WTC11 (cell line): ENCODE measurements around the gene BCL11B. TPM values are rescaled to one million over a fixed set of nuclear protein-coding genes. Genes with fewer than 3 reads are reported as not detected.

Experiments
- ATAC-seq: fragments of 200-7000 bp; cut with Tn5 transposase; 2 replicates; pipeline ENCODE4 v1.10.0; 2021; ENCODE audit warnings: mild to moderate bottlenecking, moderate library complexity
- Bru-seq: library from RNA; stranded (reverse); fragments of 400-500 nt; gene quantifications from one replicate; lab custom pipeline; 2021; lab: Mats Ljungman, UMichigan
- CTCF ChIA-PET: fragments of 300-600 bp; sonication (Branson Sonifier 250); formaldehyde crosslinking; loops from one replicate; lab custom pipeline; 2021; ENCODE audit warnings: antibody characterized with exemption; lab: Charles Lee
- POLR2A ChIA-PET: fragments of 350-600 bp; sonication (Branson Sonifier 250); formaldehyde crosslinking; loops from one replicate; lab custom pipeline; 2021; ENCODE audit warnings: antibody characterized with exemption; lab: Charles Lee
- DNase-seq: peaks from one replicate; pipeline ENCODE4 v3.0.0; 2021; ENCODE audit warnings: low spot score
- H3K27ac Mint-ChIP-seq: 2 replicates; pipeline ENCODE4 v1.8.0; 2021; ENCODE audit warnings: mixed read lengths
- H3K27me3 Mint-ChIP-seq: 2 replicates; pipeline ENCODE4 v1.8.0; 2021; ENCODE audit warnings: low read depth, mild to moderate bottlenecking, moderate library complexity, mixed read lengths
- H3K36me3 Mint-ChIP-seq: 2 replicates; pipeline ENCODE4 v1.8.0; 2021; ENCODE audit warnings: mixed read lengths
- H3K4me1 Mint-ChIP-seq: 2 replicates; pipeline ENCODE4 v1.8.0; 2022; ENCODE audit warnings: mixed read lengths
- H3K4me3 Mint-ChIP-seq: 2 replicates; pipeline ENCODE4 v1.8.0; 2021; ENCODE audit warnings: mild to moderate bottlenecking, moderate library complexity, mixed read lengths
- H3K9me3 Mint-ChIP-seq: 2 replicates; pipeline ENCODE4 v1.8.0; 2021; ENCODE audit warnings: mixed read lengths
- CREM ChIP-seq: sonication (generic); formaldehyde crosslinking; IDR thresholded peaks from 2 replicates; pipeline ENCODE4 v1.8.1; 2022; ENCODE audit warnings: mild to moderate bottlenecking, missing genetic modification reagents, moderate library complexity
- GABPB1 ChIP-seq: sonication (generic); formaldehyde crosslinking; IDR thresholded peaks from 2 replicates; pipeline ENCODE4 v1.8.1; 2023; ENCODE audit warnings: mild to moderate bottlenecking, missing genetic modification reagents
- GRHL2 ChIP-seq: fragments of 250-450 bp; sonication (Bioruptor Pico); IDR thresholded peaks from 2 replicates; pipeline ENCODE4 v1.8.0; 2022; ENCODE audit warnings: mild to moderate bottlenecking, moderate library complexity; ENCODE audit not compliant: insufficient replicate concordance, severe bottlenecking
- GTF2I ChIP-seq: fragments of 250-450 bp; sonication (Bioruptor Pico); conservative IDR thresholded peaks from 2 replicates; pipeline ENCODE4 v1.4.0; 2021; ENCODE audit warnings: mild to moderate bottlenecking
- KAT7 ChIP-seq: sonication (generic); formaldehyde crosslinking; IDR thresholded peaks from 2 replicates; pipeline ENCODE4 v1.8.1; 2023; ENCODE audit warnings: missing genetic modification reagents, mild to moderate bottlenecking, borderline replicate concordance
- NFE2L1 ChIP-seq: sonication (generic); formaldehyde crosslinking; IDR thresholded peaks from 2 replicates; pipeline ENCODE4 v1.8.1; 2023; ENCODE audit warnings: missing genetic modification reagents
- NR1H2 ChIP-seq: sonication (generic); formaldehyde crosslinking; IDR thresholded peaks from 2 replicates; pipeline ENCODE4 v1.9.0; 2021; ENCODE audit warnings: mild to moderate bottlenecking, moderate library complexity, missing genetic modification reagents
- NR3C1 ChIP-seq: sonication (generic); formaldehyde crosslinking; conservative IDR thresholded peaks from 2 replicates; pipeline ENCODE4 v1.8.1; 2023; ENCODE audit warnings: low read depth, mild to moderate bottlenecking, missing genetic modification reagents
- SMAD3 ChIP-seq: sonication (generic); formaldehyde crosslinking; IDR thresholded peaks from 2 replicates; pipeline ENCODE4 v1.8.0; 2022; ENCODE audit warnings: missing genetic modification reagents, mild to moderate bottlenecking, borderline replicate concordance
- SP1 ChIP-seq: sonication (generic); formaldehyde crosslinking; conservative IDR thresholded peaks from 2 replicates; pipeline ENCODE4 v1.8.1; 2022; ENCODE audit warnings: missing genetic modification reagents
- TEAD1 ChIP-seq: sonication (generic); formaldehyde crosslinking; IDR thresholded peaks from 2 replicates; pipeline ENCODE4 v1.8.0; 2022; ENCODE audit warnings: mild to moderate bottlenecking, missing genetic modification reagents
- TEAD4 ChIP-seq: sonication (generic); formaldehyde crosslinking; IDR thresholded peaks from 2 replicates; pipeline ENCODE4 v1.8.0; 2022; ENCODE audit warnings: mild to moderate bottlenecking, missing genetic modification reagents
- ZNF232 ChIP-seq: sonication (generic); formaldehyde crosslinking; IDR thresholded peaks from 2 replicates; pipeline ENCODE4 v1.8.0; 2022; ENCODE audit warnings: mild to moderate bottlenecking, missing genetic modification reagents
- ZNF263 ChIP-seq: sonication (generic); formaldehyde crosslinking; IDR thresholded peaks from 2 replicates; pipeline ENCODE4 v1.8.1; 2022; ENCODE audit warnings: low read depth, mild to moderate bottlenecking, moderate library complexity, missing genetic modification reagents
- ZNF317 ChIP-seq: sonication (generic); formaldehyde crosslinking; IDR thresholded peaks from 2 replicates; pipeline ENCODE4 v1.8.1; 2023; ENCODE audit warnings: low read depth, mild to moderate bottlenecking, moderate library complexity, missing genetic modification reagents, borderline replicate concordance
- ZNF416 ChIP-seq: fragments of 250-450 bp; sonication (Bioruptor Pico); IDR thresholded peaks from 2 replicates; pipeline ENCODE4 v1.9.0; 2021; ENCODE audit warnings: mild to moderate bottlenecking, inconsistent platforms
- ZNF423 ChIP-seq: fragments of 250-450 bp; sonication (Bioruptor Pico); IDR thresholded peaks from 2 replicates; pipeline ENCODE4 v2.1.2; 2022; ENCODE audit warnings: mild to moderate bottlenecking, moderate library complexity
- ZNF671 ChIP-seq: fragments of 250-450 bp; sonication (Bioruptor Pico); IDR thresholded peaks from 2 replicates; pipeline ENCODE4 v1.8.0; 2021; ENCODE audit warnings: mild to moderate bottlenecking
- long read RNA-seq, 3 experiments: library from RNA in 1 of 3; library from capped mRNA in 1 of 3; library from polyadenylated mRNA in 1 of 3; unstranded in 2 of 3; stranded (forward) in 1 of 3; transcript quantifications; one replicate each; pipeline ENCODE4 v2.0.0, GENCODE V29; 2021
- total RNA-seq: library from RNA; stranded (reverse); gene quantifications from 3 replicates; pipeline ENCODE4 v1.2.3, GENCODE V29; 2021
- TF ChIP-seq, protein P1 (sequence below): sonication (generic); formaldehyde crosslinking; IDR thresholded peaks from 2 replicates; pipeline ENCODE4 v1.8.0; 2022; ENCODE audit warnings: mild to moderate bottlenecking, missing genetic modification reagents
- TF ChIP-seq, protein P2 (sequence below): sonication (generic); formaldehyde crosslinking; conservative IDR thresholded peaks from 2 replicates; pipeline ENCODE4 v1.8.1; 2023; ENCODE audit warnings: mild to moderate bottlenecking, low read depth, missing genetic modification reagents, moderate library complexity
- TF ChIP-seq, protein P3 (sequence below): sonication (generic); formaldehyde crosslinking; IDR thresholded peaks from 2 replicates; pipeline ENCODE4 v1.8.1; 2023; ENCODE audit warnings: mild to moderate bottlenecking, moderate library complexity, missing genetic modification reagents
- TF ChIP-seq, protein P4 (sequence below): sonication (generic); formaldehyde crosslinking; IDR thresholded peaks from 2 replicates; pipeline ENCODE4 v1.8.1; 2022; ENCODE audit warnings: mild to moderate bottlenecking, moderate library complexity, missing genetic modification reagents
- TF ChIP-seq, protein P5 (sequence below): fragments of 250-450 bp; sonication (Bioruptor Pico); conservative IDR thresholded peaks from 2 replicates; pipeline ENCODE4 v1.9.0; 2021; ENCODE audit warnings: mild to moderate bottlenecking
- TF ChIP-seq, protein P6 (sequence below): sonication (generic); formaldehyde crosslinking; IDR thresholded peaks from 2 replicates; pipeline ENCODE4 v1.8.0; 2022; ENCODE audit warnings: missing genetic modification reagents

BCL11B gene
- 6.7 to 9.1 TPM (median 7.2 TPM) in 3 replicates for total RNA-seq
- percentile 71 among the genes with signal in this experiment for Bru-seq, nascent RNA
- long read RNA-seq, experiment 1, full-length matches to known transcripts, result 1 of 18 reads
- long read RNA-seq, experiment 1, partial matches to known transcripts, result 9 of 18 reads
- long read RNA-seq, experiment 1, other reads (novel, unspliced or antisense), result 8 of 18 reads
- long read RNA-seq, experiment 2, partial matches to known transcripts, result 0 of 3 reads
- long read RNA-seq, experiment 2, other reads (novel, unspliced or antisense), result 3 of 3 reads
- long read RNA-seq, experiment 3, partial matches to known transcripts, result 0 of 2 reads
- long read RNA-seq, experiment 3, other reads (novel, unspliced or antisense), result 2 of 2 reads

DNA sequence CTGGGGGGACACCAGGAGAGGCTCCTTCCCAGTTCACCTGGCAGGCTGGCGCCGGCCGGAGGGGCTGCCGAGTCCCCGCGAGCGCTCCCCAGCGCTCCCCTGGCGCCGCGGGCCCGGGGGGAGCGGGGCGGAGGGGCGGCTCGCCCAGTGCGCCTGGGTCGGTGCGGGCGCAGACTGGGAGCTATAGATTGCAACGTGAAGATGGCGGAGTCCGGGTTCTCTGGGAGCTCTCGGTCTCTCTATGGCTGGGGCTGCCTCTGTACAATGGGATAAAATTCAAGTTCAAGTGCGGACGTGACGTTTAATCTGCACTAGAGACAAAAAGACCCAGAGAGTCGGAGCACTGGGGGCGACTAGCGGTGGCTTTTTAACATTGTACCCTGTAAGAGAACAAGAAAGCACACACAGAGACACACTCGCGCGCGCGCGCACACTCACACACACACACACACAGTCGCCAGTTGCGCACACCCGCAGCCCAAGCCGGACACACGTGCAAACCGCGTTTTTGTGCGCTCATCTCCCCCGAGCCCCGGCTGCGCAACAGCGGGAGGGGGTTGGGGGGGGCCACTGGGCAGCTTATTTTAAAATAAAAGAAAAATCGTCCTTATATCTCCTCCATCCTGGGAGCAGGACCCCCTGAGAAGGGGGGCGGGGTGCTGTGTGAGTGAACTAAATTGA is at the start of gene BCL11B:
BCL11B (minus strand) TSS at position 247 of the 681 bp plus-strand sequence. CDS start 979 bp downstream, outside the sequence.
- H3K9me3 Mint-ChIP-seq, result no peaks in the 10 kb centered on the region
- ATAC-seq, result peak; percentile 14
- peak; percentile 78 for DNase-seq
- H3K4me3 Mint-ChIP-seq, result peak within 1 kb of the TSS; percentile 84
- POLR2A ChIA-PET, result interaction anchor here (0.6 to 1.9 kb wide), 3 partner anchors 26 to 464 kb away, joined by 3 to 9 read pairs (median 4); no protein-coding TSS in a partner anchor
- H3K27ac Mint-ChIP-seq, result peak within 1 kb of the TSS; percentile 50
- H3K4me1 Mint-ChIP-seq, result peaks cover 41% of the 10 kb centered on the region
- CTCF ChIA-PET, result interaction anchor here (0.7 to 3.1 kb wide), 7 partner anchors 10 to 236 kb away, joined by 3 to 17 read pairs (median 3); no protein-coding TSS in a partner anchor
- no peaks in the 10 kb centered on the region; the same call in 1 of the 2 replicates for H3K27me3 Mint-ChIP-seq
- no peaks in the 10 kb centered on the region for H3K36me3 Mint-ChIP-seq
- TF ChIP-seq ZNF232 (CRISPR knock-in tag) (no peak), NFE2L1 (CRISPR knock-in tag) (no peak), TEAD4 (CRISPR knock-in tag) (no peak), ZNF416 (CRISPR knock-in tag) (no peak), ZNF317 (CRISPR knock-in tag) (no peak), GTF2I (CRISPR knock-in tag) (no peak), NR3C1 (CRISPR knock-in tag) (no peak), GRHL2 (CRISPR knock-in tag) (no peak), ZNF263 (CRISPR knock-in tag) (no peak), SP1 (CRISPR knock-in tag) (peak; percentile 64), SMAD3 (CRISPR knock-in tag) (no peak), ZNF671 (CRISPR knock-in tag) (no peak), CREM (no peak; the same call in 1 of the 2 replicates), ZNF423 (CRISPR knock-in tag) (no peak), TEAD1 (no peak), KAT7 (peak; percentile 52; the same call in 1 of the 2 replicates), GABPB1 (no peak), NR1H2 (CRISPR knock-in tag) (no peak)
- TF ChIP-seq, protein P1, sequence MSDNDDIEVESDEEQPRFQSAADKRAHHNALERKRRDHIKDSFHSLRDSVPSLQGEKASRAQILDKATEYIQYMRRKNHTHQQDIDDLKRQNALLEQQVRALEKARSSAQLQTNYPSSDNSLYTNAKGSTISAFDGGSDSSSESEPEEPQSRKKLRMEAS (CRISPR knock-in tag), result peak; percentile 51; the same call in 1 of the 2 replicates
- TF ChIP-seq, protein P2, sequence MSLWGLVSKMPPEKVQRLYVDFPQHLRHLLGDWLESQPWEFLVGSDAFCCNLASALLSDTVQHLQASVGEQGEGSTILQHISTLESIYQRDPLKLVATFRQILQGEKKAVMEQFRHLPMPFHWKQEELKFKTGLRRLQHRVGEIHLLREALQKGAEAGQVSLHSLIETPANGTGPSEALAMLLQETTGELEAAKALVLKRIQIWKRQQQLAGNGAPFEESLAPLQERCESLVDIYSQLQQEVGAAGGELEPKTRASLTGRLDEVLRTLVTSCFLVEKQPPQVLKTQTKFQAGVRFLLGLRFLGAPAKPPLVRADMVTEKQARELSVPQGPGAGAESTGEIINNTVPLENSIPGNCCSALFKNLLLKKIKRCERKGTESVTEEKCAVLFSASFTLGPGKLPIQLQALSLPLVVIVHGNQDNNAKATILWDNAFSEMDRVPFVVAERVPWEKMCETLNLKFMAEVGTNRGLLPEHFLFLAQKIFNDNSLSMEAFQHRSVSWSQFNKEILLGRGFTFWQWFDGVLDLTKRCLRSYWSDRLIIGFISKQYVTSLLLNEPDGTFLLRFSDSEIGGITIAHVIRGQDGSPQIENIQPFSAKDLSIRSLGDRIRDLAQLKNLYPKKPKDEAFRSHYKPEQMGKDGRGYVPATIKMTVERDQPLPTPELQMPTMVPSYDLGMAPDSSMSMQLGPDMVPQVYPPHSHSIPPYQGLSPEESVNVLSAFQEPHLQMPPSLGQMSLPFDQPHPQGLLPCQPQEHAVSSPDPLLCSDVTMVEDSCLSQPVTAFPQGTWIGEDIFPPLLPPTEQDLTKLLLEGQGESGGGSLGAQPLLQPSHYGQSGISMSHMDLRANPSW, result no peak
- TF ChIP-seq, protein P3, sequence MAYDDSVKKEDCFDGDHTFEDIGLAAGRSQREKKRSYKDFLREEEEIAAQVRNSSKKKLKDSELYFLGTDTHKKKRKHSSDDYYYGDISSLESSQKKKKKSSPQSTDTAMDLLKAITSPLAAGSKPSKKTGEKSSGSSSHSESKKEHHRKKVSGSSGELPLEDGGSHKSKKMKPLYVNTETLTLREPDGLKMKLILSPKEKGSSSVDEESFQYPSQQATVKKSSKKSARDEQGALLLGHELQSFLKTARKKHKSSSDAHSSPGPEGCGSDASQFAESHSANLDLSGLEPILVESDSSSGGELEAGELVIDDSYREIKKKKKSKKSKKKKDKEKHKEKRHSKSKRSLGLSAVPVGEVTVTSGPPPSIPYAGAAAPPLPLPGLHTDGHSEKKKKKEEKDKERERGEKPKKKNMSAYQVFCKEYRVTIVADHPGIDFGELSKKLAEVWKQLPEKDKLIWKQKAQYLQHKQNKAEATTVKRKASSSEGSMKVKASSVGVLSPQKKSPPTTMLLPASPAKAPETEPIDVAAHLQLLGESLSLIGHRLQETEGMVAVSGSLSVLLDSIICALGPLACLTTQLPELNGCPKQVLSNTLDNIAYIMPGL (CRISPR knock-in tag), result no peak
- TF ChIP-seq, protein P4, sequence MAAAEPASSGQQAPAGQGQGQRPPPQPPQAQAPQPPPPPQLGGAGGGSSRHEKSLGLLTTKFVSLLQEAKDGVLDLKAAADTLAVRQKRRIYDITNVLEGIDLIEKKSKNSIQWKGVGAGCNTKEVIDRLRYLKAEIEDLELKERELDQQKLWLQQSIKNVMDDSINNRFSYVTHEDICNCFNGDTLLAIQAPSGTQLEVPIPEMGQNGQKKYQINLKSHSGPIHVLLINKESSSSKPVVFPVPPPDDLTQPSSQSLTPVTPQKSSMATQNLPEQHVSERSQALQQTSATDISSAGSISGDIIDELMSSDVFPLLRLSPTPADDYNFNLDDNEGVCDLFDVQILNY (CRISPR knock-in tag), result no peak
- TF ChIP-seq, protein P5, sequence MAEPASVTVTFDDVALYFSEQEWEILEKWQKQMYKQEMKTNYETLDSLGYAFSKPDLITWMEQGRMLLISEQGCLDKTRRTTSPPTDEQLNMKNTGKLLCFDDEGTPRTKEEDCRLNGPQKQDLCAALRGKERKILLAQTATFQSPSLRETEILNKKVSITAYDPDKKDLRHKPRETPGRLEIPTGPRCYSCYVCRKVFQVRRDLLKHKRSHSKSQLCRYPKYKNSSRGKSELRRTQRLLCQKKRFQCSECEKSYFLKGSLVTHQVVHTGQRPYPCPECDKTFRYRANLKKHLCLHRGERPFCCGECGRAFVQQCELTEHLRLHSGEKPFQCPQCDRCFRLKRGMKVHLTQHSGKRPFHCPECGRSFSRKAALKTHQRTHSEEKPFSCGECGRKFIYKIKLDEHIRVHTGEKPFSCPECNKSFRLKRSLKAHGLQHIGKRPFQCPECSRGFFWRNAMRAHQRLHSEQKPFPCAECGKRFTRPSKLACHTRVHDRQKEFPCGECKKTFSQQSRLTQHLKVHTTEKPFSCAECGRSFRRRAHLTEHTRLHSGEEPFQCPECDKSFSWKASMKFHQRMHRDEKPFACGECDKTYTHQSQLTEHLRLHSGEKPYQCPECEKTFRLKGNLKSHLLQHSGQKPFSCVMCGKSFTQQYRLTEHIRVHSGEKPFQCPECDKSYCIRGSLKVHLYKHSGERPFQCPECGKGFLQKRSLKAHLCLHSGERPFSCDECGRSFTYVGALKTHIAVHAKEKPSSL (CRISPR knock-in tag), result no peak
- TF ChIP-seq, protein P6, sequence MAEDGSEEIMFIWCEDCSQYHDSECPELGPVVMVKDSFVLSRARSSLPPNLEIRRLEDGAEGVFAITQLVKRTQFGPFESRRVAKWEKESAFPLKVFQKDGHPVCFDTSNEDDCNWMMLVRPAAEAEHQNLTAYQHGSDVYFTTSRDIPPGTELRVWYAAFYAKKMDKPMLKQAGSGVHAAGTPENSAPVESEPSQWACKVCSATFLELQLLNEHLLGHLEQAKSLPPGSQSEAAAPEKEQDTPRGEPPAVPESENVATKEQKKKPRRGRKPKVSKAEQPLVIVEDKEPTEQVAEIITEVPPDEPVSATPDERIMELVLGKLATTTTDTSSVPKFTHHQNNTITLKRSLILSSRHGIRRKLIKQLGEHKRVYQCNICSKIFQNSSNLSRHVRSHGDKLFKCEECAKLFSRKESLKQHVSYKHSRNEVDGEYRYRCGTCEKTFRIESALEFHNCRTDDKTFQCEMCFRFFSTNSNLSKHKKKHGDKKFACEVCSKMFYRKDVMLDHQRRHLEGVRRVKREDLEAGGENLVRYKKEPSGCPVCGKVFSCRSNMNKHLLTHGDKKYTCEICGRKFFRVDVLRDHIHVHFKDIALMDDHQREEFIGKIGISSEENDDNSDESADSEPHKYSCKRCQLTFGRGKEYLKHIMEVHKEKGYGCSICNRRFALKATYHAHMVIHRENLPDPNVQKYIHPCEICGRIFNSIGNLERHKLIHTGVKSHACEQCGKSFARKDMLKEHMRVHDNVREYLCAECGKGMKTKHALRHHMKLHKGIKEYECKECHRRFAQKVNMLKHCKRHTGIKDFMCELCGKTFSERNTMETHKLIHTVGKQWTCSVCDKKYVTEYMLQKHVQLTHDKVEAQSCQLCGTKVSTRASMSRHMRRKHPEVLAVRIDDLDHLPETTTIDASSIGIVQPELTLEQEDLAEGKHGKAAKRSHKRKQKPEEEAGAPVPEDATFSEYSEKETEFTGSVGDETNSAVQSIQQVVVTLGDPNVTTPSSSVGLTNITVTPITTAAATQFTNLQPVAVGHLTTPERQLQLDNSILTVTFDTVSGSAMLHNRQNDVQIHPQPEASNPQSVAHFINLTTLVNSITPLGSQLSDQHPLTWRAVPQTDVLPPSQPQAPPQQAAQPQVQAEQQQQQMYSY (CRISPR knock-in tag), result peak; percentile 53
